Measurements from ENCODE around the gene MX2. TPM values are rescaled to one million over a fixed set of nuclear protein-coding genes. Genes with fewer than 3 reads are reported as not detected.
"Not testable (repeated sequence)": the region's sequence is repeated elsewhere in the genome, so short reads cannot be mapped to it uniquely, and the experiment has no call there.

MX2 gene, protein sequence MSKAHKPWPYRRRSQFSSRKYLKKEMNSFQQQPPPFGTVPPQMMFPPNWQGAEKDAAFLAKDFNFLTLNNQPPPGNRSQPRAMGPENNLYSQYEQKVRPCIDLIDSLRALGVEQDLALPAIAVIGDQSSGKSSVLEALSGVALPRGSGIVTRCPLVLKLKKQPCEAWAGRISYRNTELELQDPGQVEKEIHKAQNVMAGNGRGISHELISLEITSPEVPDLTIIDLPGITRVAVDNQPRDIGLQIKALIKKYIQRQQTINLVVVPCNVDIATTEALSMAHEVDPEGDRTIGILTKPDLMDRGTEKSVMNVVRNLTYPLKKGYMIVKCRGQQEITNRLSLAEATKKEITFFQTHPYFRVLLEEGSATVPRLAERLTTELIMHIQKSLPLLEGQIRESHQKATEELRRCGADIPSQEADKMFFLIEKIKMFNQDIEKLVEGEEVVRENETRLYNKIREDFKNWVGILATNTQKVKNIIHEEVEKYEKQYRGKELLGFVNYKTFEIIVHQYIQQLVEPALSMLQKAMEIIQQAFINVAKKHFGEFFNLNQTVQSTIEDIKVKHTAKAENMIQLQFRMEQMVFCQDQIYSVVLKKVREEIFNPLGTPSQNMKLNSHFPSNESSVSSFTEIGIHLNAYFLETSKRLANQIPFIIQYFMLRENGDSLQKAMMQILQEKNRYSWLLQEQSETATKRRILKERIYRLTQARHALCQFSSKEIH
- 18.9 TPM for total RNA-seq

DNA sequence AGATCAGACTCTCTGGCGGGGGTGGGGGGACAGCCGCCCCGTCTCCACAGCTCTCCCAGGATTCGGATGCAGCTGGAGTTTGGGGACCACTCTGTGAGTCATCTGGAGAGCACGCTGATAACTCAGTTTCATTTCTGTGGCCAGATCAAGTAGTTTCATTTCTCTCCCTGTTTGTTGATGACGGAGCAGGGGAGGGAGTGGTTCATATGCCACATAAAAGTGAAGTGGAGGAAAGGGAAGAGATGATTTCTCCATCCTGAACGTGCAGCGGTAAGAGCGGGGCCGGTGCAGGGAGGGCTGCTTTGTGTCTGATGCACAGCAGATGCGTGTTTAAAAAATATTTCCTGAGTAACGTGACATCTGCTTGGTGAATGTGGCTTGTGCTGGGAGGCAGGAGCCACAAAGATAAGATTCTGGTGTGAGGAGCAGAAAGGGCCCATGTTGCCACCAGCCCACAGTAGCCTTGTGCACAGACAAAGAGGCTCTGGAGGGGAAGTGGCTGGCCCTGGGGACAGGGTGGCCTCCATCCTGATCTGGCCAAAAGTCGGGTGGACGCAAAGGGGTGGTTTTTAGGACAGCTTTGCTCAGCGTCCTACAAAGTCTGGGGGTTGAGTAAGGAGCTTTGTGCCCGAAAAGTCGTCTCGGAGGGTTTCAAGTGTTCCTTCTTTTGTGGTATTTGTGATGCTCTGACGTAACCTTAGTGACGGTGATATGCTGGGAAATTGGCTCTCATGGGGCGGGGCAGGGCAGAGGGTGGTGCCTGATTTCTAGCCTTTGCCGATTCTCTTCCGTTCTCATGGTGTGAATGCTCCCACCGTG is at the start of gene MX2:
Gene MX2, plus strand, starts transcription at position 242 of the 819 bp plus-strand sequence. CDS start 14,880 bp downstream, outside the sequence.
- DNase-seq (ENCODE audit: low spot score): peak; percentile 76

DNA sequence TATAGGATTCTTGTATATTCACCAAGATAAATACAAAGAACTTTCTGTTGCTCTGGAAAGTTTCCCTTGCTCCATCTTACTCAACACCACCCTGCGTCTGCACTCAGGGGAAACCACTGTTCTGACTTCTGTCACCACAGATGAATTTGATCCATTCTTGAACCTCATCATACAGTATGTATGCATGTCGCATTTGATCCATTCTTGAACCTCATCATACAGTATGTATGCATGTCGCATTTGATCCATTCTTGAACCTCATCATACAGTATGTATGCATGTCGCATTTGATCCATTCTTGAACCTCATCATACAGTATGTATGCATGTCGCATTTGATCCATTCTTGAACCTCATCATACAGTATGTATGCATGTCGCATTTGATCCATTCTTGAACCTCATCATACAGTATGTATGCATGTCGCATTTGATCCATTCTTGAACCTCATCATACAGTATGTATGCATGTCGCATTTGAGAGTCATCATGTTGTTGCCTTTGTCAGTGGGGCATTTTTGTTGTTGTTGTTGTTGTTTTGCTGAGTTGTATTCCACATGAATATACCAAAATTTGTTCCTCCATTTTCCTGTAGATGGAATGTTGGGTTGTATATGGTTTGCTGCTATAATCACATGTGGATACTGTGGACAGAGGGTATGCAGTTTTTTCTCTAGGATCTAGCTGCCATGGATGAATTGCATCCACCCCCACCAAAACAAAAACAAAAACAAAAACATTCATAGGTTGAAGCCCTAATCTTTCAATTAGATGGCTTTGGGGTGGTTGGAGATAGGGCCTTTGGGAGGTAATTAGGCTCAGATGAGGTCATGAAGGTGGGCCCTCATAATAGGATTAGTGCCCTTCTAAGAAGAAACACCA is 48.3 kb upstream of the MX2 start:
- not testable (repeated sequence) for DNase-seq (ENCODE audit: low spot score)

DNA sequence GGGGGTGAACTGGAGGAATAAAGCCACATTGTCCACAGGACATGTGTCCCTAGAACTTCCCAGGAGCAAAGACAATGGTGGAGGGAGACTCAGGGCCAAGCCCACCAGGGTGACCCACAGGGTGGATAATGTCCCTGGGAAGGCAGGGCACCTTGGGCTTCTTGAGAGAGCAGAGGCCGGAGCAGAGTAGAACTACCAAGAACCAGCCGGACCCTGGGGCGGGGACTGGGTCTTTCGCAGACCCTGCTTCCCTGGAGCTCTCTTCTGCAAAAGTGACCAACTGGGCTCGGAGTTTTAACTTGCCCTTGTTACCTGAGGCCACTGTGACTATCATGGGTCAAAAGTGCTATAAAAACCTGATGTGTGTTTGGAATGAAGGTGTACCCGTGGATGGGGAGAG is 46.1 kb upstream of the MX2 start:
- no peak for DNase-seq (ENCODE audit: low spot score)

DNA sequence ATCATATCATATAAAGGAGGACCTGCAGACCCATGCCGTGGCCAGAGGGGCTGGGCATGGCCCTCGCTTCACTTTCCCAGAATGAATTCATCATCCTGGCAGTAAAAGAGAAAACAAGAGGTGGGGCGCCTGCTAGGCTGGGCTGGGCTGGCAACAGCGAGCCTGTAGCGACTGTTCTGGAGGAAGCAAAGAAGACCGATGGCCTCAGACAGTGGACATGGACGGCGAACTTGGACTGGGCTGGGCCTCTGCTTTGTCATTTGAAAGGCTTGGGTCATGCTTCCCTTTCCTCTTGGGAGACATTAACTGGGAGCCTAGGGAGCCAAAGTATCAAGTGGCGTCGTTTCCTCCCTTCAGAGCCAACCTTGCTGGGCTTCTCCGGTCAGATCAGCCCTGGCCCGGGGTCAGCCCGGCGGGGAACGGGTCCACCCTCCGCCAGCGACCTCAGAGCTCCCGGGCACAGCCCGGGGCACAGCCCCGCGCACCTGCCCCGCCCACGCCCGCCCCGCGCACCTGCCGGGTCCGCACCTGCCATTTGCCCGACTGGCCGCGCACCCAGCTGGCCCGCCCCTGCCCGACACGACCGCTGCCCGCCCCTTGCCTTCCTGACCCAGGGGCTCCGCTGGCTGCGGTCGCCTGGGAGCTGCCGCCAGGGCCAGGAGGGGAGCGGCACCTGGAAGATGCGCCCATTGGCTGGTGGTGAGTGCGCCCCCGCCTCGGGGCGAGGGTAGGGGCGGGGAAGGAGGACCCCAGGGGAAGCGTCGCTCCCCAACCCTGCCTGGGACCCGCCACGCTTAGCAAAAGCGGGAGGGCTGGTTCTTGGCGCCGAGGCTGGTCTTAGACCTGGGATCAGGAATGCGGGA is 45.4 kb upstream of the MX2 start, which contains the start of gene FAM3B:
Gene FAM3B, plus strand, starts transcription at position 602 of the 863 bp plus-strand sequence. Its CDS starts 79 bp downstream, at position 681.
- DNase-seq (ENCODE audit: low spot score): no peak

DNA sequence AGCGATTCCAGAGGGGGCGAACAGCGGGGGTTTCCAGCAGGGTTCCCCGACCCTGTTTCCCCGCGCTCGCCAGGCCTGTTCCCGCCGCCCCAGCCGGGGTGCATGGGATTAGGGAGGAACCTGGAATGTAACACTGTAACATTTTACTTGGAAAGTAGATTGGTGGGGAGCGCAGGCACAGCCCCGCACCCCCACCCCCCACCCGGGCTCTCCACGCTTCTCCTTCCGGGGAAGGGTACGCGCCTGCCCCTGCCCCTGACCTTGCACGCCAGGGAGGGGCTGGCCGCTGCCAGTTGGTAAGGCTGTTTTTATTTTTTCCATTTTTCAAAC is 44.8 kb upstream of the MX2 start:
- DNase-seq (ENCODE audit: low spot score): no peak

DNA sequence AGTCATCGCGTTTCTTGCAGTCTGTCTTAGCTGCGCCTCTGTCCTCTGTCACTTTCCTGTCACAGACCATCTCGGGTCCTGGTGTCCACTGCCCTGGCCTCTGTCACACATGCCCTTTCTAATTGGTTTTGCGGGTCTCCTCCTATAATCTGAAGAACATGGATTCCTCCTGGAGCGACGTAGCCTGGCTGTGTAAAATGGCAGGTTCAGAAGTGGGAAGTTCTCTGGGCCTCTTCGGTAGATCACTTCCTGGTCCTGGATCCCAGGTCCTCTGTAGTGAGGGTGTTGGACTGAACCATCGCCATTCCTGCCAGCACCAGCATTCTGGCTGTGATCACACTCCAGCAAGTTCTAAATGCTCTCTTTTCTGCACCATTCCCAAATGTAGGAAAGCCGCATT is 44.4 kb upstream of the MX2 start:
- DNase-seq (ENCODE audit: low spot score): no peak

DNA sequence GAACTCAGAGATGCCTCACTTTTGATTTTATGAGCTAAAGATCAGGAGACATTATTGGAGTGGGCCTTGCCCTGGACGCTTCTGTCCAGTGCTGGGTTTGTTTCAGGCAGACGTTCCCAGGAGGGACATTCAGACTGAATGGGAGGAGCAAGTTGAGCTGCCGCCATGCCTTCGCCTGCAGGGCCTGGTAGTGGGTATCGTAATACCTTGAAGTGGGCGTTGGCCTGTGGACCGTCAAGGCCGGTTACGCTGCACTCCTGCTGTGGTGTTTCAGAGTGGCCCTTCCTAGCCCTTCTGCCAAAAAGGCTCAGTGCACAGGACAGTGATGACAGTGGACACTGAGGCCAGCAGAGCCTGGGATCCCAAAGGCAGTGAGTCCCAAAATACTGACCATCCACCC is 43.6 kb upstream of the MX2 start:
- no peak for DNase-seq (ENCODE audit: low spot score)

DNA sequence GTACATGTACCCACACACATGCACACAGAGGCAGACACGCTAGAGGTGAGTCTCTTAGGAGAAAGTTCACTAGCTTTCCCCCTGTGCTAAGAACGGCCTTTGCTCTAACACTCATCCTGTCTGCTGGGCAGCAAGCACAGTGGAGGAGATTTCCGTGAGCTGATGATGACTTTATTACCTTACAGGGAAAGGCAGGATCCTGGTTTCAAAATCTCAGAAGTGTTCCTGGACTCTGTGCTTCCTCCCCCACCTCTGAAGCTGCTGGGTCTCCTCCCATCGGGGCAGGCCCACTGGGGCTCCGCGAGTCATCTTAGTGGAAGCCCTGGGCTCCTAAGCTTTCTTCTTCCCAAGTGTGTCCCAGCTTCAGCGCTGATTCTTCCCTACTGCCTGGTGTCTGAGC is 42.6 kb upstream of the MX2 start:
- no peak for DNase-seq (ENCODE audit: low spot score)

DNA sequence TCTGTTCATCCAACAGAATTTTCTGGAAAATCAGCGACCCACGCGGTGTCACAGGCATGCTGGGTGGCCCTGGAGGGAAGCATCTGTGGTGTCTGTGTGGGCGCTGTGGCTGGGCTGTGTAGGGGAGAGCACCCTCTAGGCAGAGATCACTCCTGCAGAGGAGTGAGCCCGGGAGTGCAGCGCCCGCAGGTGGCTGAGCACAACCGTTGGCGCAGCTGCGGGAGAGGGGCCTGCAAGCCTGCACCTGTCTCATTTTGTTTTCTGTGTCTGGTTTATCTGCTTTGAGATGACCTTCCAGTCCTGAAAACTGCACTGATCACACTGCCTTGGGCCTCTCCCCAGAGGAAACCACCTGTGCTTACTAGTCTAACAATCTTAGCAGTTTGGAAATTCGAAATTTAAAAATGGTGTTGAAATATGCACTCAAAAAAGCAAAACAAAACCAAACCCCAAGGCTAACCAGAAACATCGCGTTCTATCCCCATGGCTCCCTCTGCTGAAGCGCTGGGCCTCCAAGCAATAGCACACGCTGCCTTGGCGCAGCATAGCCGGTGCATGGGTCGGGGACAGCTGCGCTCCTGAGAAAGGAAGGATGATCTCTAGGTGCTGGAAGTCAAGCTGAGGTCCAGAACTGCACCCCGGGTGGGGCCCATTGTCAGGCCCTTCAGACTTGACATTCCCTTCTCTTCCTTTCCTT is 40.5 kb upstream of the MX2 start:
- no peak for DNase-seq (ENCODE audit: low spot score)

DNA sequence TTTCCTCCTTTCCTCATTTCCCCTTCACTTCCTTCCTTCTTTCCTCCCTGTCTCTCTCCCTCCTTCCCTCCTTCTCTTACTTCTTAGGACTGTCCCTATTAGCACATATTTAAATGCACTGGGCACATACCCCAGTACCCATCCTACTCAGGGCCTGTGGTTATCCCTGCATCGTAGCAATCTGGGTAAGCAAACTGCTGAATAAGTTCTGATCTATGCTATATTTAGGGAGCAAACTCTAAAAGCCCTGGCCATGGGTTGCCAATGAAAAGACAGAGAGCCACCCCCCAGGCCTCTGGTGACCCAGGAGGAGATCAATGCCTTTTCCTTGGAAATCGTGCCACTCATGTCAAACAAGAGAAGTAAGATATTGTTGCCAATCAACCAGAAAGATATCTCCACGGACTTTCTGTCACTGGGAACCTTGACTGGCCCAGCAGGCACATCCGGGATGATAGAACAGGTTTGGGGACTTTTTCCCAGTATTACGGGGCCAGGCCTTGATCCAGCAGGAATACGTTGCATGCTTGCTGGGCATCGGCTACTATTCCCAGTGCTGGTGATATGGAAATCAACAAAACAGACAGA is 39.8 kb upstream of the MX2 start:
- DNase-seq (ENCODE audit: low spot score): no peak

DNA sequence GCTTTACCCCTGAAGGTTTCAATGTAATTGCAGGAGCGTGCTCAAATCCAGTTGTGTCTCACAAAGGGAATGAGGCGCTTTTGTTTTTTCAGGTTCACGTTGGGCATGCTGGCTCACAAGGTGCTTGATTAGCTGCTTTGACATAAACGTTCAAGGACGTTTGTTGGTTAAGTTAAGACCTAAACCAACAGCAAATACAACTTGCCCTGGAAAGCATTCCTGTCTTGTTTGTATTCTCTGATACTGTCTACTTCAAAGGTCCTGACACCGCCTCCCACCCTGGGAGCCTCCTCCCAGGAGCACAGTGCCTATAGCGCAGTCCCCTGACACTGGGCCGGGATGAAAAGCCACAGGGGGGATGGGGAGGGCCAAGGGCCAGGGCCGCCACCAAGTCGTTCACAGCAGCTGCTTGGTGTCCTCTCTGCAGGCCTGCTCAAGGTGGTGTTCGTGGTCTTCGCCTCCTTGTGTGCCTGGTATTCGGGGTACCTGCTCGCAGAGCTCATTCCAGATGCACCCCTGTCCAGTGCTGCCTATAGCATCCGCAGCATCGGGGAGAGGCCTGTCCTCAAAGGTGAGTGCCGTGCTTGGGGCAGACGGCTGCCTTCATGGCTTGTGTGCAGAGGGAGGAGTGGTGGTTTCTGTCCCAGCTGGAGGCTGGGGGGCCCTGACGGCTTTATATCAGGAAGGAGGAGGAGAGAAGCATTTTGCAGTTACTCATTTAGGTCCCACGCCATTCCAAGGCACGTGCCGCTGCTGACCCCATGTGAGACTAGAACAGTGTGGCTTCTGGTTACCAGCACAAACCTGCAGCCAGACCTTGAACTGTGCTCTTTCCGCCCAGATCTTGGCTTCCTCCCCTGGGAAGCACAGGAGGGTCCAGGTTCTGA is 39.1 kb upstream of the MX2 start:
- DNase-seq (ENCODE audit: low spot score): no peak

DNA sequence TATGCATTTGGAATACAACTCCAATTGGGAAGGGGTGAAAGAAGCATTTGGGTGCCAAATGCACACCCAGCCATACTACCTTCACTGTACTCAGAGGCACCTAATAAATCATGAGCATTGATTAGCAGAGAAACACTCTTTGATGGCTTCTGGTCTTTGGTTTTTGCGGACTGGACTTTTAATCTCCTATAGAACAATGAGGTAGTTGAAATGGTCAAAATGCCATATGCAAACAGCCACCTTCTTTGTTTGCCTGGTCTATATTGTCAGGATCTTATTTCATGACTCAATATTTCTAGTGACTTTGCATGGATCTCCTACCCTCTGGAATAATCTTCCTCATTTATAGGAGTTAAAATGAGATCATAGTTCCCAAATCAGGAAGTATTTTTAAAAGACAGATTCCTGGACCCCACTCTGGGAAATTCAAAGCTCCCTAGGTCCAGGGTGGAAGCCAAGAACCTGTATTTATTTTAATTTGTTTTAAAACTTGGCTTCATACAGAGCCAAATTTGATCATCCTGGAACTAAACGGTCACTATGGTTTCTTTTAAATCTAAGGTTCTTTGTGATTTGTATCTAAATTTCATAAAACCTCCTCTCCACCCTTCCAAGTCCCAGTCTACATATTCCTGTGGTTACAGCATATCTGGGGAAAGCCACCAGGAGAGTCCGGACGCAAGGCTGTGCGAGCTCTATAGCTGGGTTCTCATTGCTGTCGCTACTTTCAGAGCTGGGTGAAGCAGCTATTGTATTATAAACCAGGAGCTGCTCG is 36.5 kb upstream of the MX2 start:
- DNase-seq (ENCODE audit: low spot score): no peak

DNA sequence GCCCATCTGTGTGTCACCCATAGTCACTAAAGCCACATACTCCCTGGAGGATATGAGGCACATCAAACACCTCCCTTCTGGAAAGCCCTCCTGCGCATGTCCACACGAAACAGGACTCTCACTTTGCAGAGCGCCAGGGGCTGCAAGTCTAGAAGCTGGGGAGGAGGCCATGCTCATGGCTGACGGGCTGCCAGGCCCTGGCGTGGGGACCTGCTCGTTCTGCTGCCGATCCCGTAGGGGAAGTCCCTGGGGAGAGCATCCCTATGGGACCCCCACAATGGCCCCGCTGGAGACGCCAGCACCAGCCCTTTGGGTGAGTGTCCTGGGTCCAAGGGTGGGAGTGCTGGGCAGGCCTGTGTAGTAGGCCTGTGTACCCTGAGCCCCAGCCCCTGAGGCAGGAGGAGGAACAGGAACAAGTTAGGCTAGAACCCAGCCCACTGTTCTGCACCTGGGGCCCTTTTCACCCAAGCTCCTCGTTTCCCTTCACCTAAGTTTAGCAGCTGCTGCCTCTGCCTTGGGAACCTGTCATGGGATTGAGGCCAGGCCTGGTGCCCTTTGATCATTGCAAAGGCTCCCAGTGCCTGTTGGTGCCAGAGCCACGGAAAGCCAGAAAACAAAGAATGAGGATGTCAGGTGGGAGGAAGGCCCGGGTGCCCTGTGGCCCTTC is 35.3 kb upstream of the MX2 start:
- no peak for DNase-seq (ENCODE audit: low spot score)

DNA sequence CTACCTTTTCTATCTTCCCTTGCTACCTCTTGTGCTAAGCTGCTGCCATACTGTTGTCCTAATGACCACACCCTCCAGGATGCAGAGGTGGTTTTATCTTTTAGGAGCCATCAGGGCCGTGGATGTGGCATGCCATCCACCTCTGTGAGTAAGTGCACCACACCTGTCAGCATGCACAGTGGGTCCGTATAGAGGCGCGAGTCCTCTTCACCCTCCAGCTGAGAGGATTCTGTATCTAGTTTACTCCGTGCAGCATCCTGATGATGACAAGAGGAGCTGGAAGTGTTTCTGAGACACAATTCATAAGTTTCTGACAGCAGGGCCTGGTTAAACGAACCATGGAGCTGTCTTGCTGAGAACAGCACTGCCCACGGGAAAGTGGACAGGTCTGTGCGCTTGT is 34.1 kb upstream of the MX2 start:
- DNase-seq (ENCODE audit: low spot score): no peak

DNA sequence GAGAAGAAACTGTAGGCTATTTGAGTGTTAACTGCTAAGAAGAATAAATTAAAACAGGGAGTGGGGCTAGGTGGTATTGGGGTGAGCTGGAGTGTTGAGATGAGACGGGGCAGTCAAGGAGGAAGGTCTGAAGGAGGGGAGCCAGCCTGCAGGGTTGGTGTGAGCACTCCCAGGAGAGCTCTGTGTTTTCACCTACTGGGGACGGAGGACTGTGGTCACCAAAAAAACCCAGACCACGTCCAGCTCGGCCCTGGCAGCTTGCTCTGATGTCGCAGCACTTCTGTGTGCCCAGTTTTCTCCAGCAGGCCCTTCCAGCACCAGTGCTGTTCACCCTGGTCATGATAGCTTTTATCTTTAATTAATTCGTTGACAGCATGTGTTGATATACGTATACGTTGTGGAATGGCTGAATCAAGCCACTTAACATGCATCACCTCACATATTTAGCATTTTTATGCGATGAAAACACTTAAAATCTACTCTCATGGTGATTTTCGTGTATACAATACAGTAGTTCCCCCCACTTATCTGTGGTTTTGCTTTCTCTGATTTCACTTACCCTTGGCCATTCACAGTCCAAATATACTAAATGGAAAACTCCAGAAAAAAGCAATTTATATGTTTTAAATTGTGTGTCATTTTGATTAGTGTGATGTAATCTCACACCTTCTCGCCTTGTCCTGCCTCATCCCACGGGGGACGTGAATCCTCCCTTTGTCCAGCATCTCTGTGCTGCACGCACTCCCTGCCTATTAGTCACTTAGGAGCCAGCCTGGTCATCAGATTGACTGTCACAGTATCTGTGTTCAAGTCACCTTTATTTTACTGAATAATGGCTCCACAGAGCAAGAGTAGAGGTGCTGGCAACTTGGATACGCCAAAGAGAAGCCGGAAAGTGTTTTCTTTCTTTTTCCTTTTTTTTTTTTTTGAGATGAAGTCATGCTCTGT is 32.9 kb upstream of the MX2 start:
- no peak for DNase-seq (ENCODE audit: low spot score)

DNA sequence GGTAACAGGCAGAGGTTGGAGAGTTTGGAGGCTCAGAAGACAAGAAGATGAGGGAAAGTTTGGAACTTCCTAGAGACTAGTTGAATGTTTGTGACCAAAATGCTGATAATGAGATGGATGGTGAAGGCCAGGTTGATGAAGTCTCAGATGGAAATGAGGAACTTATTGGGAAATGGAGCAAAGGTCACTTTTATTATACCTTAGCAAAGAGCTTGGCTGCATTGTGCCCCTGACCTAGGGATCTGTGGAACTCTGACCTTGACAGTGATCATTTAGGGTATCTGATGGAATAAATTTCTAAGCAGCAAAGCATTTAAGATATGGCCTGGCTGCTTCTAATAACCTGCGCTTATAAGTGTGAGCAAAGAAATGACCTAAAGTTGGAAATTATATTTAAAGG is 28.1 kb upstream of the MX2 start:
- no peak for DNase-seq (ENCODE audit: low spot score)

All from ureter (tissue), 1 donor.